Tibial nerve (tissue), 3 donors: ENCODE measurements around the gene ST8SIA4.

Experiments used
- POLR2A ChIP-seq, 2 donors: fragments of 450-650 bp; IDR thresholded peaks; one replicate each; pipeline ENCODE4 v1.6.1; 2017; ENCODE audit warnings: antibody characterized with exemption in 2 of 2, mild to moderate bottlenecking in 2 of 2, moderate library complexity in 2 of 2
- TF ChIP-seq, protein P1 (sequence below), 5 experiments: fragments of 200-600 bp in 3 of 5; fragments of 450-650 bp in 2 of 5; sonication (generic) in 3 of 5; IDR thresholded peaks; one replicate each; pipeline ENCODE4 v1.5.1; 2016 to 2019; ENCODE audit warnings: antibody characterized with exemption in 5 of 5, mild to moderate bottlenecking in 3 of 5, moderate library complexity in 2 of 5

- TF ChIP-seq POLR2A (IDR thresholded peaks at IDR 0.05), result no peak
- TF ChIP-seq, protein P1, sequence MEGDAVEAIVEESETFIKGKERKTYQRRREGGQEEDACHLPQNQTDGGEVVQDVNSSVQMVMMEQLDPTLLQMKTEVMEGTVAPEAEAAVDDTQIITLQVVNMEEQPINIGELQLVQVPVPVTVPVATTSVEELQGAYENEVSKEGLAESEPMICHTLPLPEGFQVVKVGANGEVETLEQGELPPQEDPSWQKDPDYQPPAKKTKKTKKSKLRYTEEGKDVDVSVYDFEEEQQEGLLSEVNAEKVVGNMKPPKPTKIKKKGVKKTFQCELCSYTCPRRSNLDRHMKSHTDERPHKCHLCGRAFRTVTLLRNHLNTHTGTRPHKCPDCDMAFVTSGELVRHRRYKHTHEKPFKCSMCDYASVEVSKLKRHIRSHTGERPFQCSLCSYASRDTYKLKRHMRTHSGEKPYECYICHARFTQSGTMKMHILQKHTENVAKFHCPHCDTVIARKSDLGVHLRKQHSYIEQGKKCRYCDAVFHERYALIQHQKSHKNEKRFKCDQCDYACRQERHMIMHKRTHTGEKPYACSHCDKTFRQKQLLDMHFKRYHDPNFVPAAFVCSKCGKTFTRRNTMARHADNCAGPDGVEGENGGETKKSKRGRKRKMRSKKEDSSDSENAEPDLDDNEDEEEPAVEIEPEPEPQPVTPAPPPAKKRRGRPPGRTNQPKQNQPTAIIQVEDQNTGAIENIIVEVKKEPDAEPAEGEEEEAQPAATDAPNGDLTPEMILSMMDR (IDR thresholded peaks at IDR 0.05), result no peak
Measured at GRCh38 chr5:100853582-100853981, 49.5 kb downstream of the ST8SIA4 start.
